IMR-90 (cell line): ENCODE measurements around the gene PCGF3.

Experiments used
- POLR2A ChIP-seq: IDR thresholded peaks from 2 replicates; pipeline ENCODE4 v1.6.1; 2012; ENCODE audit warnings: mild to moderate bottlenecking, low read depth, low read length
- TF ChIP-seq, protein P1 (sequence below): conservative IDR thresholded peaks from 2 replicates; pipeline ENCODE4 v1.5.1; 2012; ENCODE audit warnings: mild to moderate bottlenecking, low read depth, low read length, improper control_type of control experiment
- TF ChIP-seq, protein P2 (sequence below): fragments of 150-350 bp; IDR thresholded peaks from 2 replicates; pipeline ENCODE4 v1.6.1; 2016; ENCODE audit warnings: low read depth, mild to moderate bottlenecking, low read length, moderate library complexity, borderline replicate concordance

DNA sequence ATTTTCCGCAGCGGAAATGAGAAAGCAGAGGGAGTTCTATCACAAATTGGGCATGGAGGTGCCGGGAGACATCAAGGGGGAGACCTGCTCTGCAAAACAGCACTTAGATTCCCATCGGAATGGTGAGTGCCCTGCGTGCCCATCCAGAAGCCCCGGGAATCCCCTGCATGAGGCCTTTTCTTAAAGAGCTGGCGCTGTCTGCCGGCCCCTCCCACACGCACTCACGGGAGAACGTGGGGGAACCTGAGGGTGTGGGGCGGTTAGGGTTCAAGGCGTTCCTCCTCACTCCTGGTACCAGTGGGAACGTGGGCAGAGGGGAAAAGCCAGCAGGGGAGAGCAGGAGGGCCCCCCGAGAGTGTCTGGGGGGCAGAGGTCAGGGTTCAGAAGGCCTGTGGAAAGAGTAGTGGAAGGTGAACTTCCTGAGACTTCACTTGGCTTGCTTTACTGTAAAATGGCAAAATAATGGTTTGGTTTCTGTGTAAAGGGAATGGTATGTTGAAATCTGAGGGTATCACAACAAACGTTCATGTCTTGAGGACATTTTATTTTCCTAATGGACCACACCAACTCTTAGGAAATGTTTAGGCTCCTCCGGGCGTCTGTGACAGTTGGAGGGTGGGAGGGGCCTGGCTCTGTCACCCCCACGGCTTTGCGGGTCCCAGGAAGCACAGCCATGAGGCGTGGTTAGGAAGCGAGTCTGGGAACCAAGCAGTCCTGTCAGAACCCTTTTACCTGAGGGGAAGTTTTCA, 38.0 kb downstream of the PCGF3 start:
- TF ChIP-seq, protein P1, sequence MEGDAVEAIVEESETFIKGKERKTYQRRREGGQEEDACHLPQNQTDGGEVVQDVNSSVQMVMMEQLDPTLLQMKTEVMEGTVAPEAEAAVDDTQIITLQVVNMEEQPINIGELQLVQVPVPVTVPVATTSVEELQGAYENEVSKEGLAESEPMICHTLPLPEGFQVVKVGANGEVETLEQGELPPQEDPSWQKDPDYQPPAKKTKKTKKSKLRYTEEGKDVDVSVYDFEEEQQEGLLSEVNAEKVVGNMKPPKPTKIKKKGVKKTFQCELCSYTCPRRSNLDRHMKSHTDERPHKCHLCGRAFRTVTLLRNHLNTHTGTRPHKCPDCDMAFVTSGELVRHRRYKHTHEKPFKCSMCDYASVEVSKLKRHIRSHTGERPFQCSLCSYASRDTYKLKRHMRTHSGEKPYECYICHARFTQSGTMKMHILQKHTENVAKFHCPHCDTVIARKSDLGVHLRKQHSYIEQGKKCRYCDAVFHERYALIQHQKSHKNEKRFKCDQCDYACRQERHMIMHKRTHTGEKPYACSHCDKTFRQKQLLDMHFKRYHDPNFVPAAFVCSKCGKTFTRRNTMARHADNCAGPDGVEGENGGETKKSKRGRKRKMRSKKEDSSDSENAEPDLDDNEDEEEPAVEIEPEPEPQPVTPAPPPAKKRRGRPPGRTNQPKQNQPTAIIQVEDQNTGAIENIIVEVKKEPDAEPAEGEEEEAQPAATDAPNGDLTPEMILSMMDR, result no peak
- TF ChIP-seq POLR2A, result no peak
- TF ChIP-seq, protein P2, sequence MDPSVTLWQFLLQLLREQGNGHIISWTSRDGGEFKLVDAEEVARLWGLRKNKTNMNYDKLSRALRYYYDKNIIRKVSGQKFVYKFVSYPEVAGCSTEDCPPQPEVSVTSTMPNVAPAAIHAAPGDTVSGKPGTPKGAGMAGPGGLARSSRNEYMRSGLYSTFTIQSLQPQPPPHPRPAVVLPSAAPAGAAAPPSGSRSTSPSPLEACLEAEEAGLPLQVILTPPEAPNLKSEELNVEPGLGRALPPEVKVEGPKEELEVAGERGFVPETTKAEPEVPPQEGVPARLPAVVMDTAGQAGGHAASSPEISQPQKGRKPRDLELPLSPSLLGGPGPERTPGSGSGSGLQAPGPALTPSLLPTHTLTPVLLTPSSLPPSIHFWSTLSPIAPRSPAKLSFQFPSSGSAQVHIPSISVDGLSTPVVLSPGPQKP, result no peak
